GM12864 (cell line): Measurements from ENCODE around the gene MAP7D2.

ENCODE experiments used
- DNase-seq: peaks from one replicate; pipeline ENCODE4 v3.0.0-alpha.2; 2011; ENCODE audit warnings: low read depth
- H3K4me3 ChIP-seq: 2 replicates; pipeline ENCODE4 v1.5.1; 2011; ENCODE audit warnings: mild to moderate bottlenecking, low read depth, low read length, control low read depth
- CTCF ChIP-seq: IDR thresholded peaks from 2 replicates; pipeline ENCODE4 v1.5.1; 2011; ENCODE audit warnings: low read depth, mild to moderate bottlenecking, moderate library complexity, low read length, control low read depth, inconsistent platforms; ENCODE audit errors: missing control alignments

Gene MAP7D2

DNA sequence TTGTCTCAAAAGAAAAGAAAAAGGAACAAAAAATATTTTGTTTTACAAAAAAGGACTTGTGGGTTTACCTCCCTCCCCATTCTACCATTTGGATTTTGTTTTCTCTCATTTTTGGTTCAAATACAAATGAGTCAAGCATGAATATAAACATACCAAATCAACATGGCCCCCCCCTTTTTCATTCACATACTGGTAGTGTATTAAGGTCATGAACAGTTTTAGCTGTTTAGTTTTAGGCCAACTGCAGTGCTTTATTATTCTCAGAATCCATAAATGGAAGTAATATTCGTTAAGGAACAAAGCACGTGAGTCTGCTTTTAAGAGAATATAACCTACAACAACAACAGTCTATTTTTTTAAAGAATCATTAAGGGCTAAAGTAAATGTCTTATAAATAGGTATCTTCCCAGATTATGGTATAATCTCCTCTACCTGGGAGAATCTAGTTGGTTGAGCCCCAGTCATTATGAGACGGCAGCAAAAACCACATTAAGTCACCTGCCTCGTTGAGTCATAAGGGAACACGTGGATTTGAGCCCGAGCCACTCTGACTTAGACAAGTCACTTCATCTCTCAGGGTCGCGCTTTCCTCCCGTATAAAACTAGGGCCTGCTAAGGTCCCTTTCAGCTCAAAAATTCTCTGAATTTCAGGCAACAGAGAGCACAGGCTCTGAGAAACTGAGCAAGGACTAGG is 152.5 kb downstream of the MAP7D2 start:
- DNase-seq = peak; percentile 29
- TF ChIP-seq CTCF = no peak

GRCh38 chrX:19960913-19961312 is 155.8 kb downstream of the MAP7D2 start:
- TF ChIP-seq CTCF = no peak
- no peak for DNase-seq
- H3K4me3 ChIP-seq = no peak overlapping the region

More for the DNA sequence above, 152.5 kb downstream of the MAP7D2 start:
- no peak overlapping the region for H3K4me3 ChIP-seq

GRCh38 chrX:19958552-19959486 is 157.9 kb downstream of the MAP7D2 start:
- no peak for DNase-seq
- H3K4me3 ChIP-seq = no peak overlapping the region
- no peak for TF ChIP-seq CTCF

DNA sequence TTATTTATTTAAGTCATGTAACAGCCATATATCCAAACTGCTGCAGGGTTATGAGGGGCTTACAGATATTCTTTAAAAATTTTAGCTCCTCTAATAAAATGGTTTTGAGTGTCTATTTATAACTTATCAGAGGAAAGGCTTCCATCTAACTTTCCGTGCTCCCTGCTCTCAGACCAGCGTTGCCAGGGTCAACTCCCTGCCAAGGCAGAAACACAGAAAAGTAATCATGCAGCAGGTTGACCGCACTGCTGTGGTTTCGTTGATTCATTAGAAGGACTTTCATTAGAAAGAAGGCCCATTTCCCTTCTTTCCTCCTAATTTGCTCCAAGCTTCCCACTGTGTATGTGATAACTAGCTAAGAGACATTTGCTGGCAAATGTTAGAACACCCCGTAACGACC is 159.8 kb downstream of the MAP7D2 start:
- DNase-seq = no peak
- TF ChIP-seq CTCF = no peak

More for the DNA sequence above, 159.8 kb downstream of the MAP7D2 start:
- no peak overlapping the region for H3K4me3 ChIP-seq
